ENCODE measurements around the gene TUBA4A. TPM values are rescaled to one million over a fixed set of nuclear protein-coding genes. Genes with fewer than 3 reads are reported as not detected.

TUBA4A gene
- total RNA-seq, 4 donors from 2014 or later = 49.5 to 137 (median 129) TPM

- Histone ChIP-seq H3K4me1 (peaks cover 7 to 65% (median 37%) of the 10 kb centered on the region in 4 donors), H3K27me3 (no peaks in the 10 kb centered on the region), H3K9me3 (no peaks in the 10 kb centered on the region), H3K27ac (peak overlapping the region; percentile 81 to 98 (median 91)), H3K36me3 (peaks cover 0 to 13% (median 0%) of the 10 kb centered on the region in 3 donors), H3K4me3 (peak overlapping the region; percentile 56 to 93 (median 87))
- no peak for DNase-seq
- TF ChIP-seq CTCF (IDR thresholded peaks at IDR 0.05) = no peak
- TF ChIP-seq POLR2A (IDR thresholded peaks at IDR 0.05) = no peak
Measured at GRCh38 chr2:219252570-219252899, 1.2 kb downstream of the TUBA4A start.

DNA sequence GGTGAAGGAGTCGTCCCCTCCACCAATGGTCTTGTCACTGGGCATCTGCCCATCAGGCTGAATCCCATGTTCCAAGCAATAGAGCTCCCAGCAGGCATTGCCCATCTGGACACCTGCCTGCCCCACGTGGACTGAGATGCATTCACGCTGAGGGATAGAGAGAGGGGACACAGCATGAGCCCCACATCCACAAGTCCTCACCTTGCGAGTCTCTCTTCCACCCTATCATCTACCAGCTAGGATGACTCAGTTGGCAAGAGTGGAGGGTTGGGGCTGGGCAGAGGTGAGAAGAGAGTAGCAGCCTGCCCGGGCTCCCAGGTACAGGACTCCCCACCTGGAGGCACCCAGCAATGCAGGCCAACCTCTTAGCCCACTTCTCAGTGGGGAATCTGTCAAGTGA is 1.6 kb downstream of the TUBA4A start:
- Histone ChIP-seq H3K36me3 (peaks cover 0 to 13% (median 0%) of the 10 kb centered on the region in 3 donors), H3K4me1 (peaks cover 7 to 69% (median 41%) of the 10 kb centered on the region in 4 donors)

GRCh38 chr2:219251656-219252055 is 2.1 kb downstream of the TUBA4A start:
- H3K9me3 ChIP-seq = no peaks in the 10 kb centered on the region
- peak overlapping the region; percentile 81 to 98 (median 91) for H3K27ac ChIP-seq
- H3K4me3 ChIP-seq = peak overlapping the region in 3 of 4 donors; percentile 56 to 93 (median 86)
- H3K27me3 ChIP-seq = no peaks in the 10 kb centered on the region
- no peak for DNase-seq
- peaks cover 7 to 73% (median 45%) of the 10 kb centered on the region in 4 donors for H3K4me1 ChIP-seq
- H3K36me3 ChIP-seq = peaks cover 0 to 13% (median 0%) of the 10 kb centered on the region in 3 donors
- no peak for TF ChIP-seq POLR2A (IDR thresholded peaks at IDR 0.05)
- TF ChIP-seq CTCF (IDR thresholded peaks at IDR 0.05) = no peak

More for the DNA sequence above, 1.6 kb downstream of the TUBA4A start:
- H3K9me3 ChIP-seq = no peaks in the 10 kb centered on the region
- TF ChIP-seq POLR2A (IDR thresholded peaks at IDR 0.05) = no peak
- TF ChIP-seq CTCF (IDR thresholded peaks at IDR 0.05) = peak in 2 of 6 experiments; percentile 3 to 28
- no peaks in the 10 kb centered on the region for H3K27me3 ChIP-seq
- DNase-seq = peak in 1 of 3 donors; percentile 69
- peak overlapping the region; percentile 56 to 93 (median 87) for H3K4me3 ChIP-seq
- H3K27ac ChIP-seq = peak overlapping the region; percentile 81 to 98 (median 91)

- Histone ChIP-seq H3K9me3 (no peaks in the 10 kb centered on the region), H3K36me3 (peaks cover 0 to 13% (median 0%) of the 10 kb centered on the region in 3 donors), H3K4me1 (peaks cover 7 to 83% (median 50%) of the 10 kb centered on the region in 4 donors), H3K27me3 (no peaks in the 10 kb centered on the region), H3K27ac (peak overlapping the region; percentile 91 to 98 (median 92)), H3K4me3 (peak overlapping the region; percentile 1 to 38 (median 6))
- DNase-seq = no peak
- TF ChIP-seq CTCF (IDR thresholded peaks at IDR 0.05) (no peak), POLR2A (IDR thresholded peaks at IDR 0.05) (no peak)
Measured at GRCh38 chr2:219250049-219250781, 3.5 kb downstream of the TUBA4A start.

DNA sequence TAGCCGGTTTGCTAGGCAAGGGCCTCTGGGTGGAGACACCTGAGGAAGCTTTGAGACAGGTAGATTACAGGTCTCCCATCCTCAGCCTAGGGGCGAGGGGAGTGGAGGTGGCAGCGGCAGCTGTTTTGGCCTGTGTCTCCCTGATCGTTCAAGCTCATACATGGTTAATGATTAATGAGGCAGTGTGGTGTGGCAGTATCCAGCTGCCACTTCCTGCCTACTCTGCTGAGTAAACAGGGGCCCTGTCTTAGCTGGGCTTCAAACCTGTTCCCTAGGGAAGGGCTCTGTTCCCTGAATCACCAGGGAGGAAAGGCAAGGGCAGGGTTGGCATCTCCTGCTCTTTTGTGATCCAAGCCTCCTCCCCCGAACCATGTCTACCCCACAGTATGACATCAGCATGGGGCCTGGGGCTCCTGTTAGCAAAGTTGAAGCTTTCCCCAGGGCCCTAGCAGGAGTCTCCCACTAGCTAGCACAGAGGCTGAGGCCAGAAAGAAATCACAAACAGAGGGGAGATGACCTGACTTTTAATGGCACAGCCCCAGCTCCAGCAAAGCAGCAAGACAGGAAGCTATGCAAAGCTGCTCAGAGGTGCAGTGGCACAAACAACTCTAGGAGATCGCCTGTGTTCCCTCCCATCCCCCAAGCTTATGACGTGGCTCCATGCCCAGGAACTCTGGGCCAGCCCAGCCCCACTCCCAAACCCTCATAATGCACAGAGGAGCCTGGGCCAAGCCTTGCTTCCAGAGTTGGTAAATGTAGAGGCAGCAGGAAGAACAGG is 4.3 kb downstream of the TUBA4A start:
- Histone ChIP-seq H3K4me1 (peaks cover 7 to 84% (median 54%) of the 10 kb centered on the region in 4 donors), H3K27me3 (no peaks in the 10 kb centered on the region), H3K9me3 (no peaks in the 10 kb centered on the region), H3K27ac (peak overlapping the region; percentile 91 to 98 (median 92)), H3K4me3 (peak overlapping the region; percentile 14 to 38 (median 33)), H3K36me3 (peaks cover 0 to 13% (median 0%) of the 10 kb centered on the region in 3 donors)
- peak; percentile 80 to 95 (median 92) for DNase-seq
- TF ChIP-seq CTCF (IDR thresholded peaks at IDR 0.05) (no peak), POLR2A (IDR thresholded peaks at IDR 0.05) (peak; percentile 20 to 42)
